BJ (cell line): ENCODE measurements around the gene MCCC1. TPM values are rescaled to one million over a fixed set of nuclear protein-coding genes. Genes with fewer than 3 reads are reported as not detected.
A peak's percentile ranks its signal among the peaks of the same experiment; 100 is the strongest.

Experiments used
- CTCF ChIA-PET: fragments of 350-600 bp; formaldehyde crosslinking; extraction: SDS; loops from one replicate; lab custom pipeline; 2021; ENCODE audit warnings: antibody characterized with exemption, inconsistent platforms; lab: Yijun Ruan, JAX
- POLR2A ChIA-PET: fragments of 300-600 bp; sonication (Branson Sonifier 250); formaldehyde crosslinking; extraction: SDS; loops from one replicate; lab custom pipeline; 2021; ENCODE audit warnings: antibody characterized with exemption; lab: Charles Lee
- DNase-seq: peaks from one replicate; pipeline ENCODE4 v3.0.0-alpha.2; 2011; ENCODE audit warnings: low read depth
- H3K27me3 ChIP-seq: 2 replicates; pipeline ENCODE4 v1.6.0; 2011; ENCODE audit warnings: low read length; ENCODE audit not compliant: control insufficient read depth, insufficient read depth
- H3K36me3 ChIP-seq: 2 replicates; pipeline ENCODE4 v1.5.1; 2011; ENCODE audit warnings: low read length; ENCODE audit not compliant: control insufficient read depth, insufficient read depth
- H3K4me3 ChIP-seq: 2 replicates; pipeline ENCODE4 v1.5.1; 2011; ENCODE audit warnings: low read depth, mild to moderate bottlenecking, control low read depth, low read length
- CTCF ChIP-seq: IDR thresholded peaks from 2 replicates; pipeline ENCODE4 v1.5.1; 2011; ENCODE audit warnings: low read depth, mild to moderate bottlenecking, control low read depth, inconsistent platforms, low read length, moderate library complexity; ENCODE audit not compliant: insufficient read depth
- polyA plus RNA-seq: library from polyadenylated mRNA; depleted of rRNA; stranded (reverse); fragments of >200 nt; gene quantifications from 2 replicates; pipeline ENCODE4 v1.2.3, GENCODE V29; 2011

MCCC1 gene
- polyA plus RNA-seq, 1 experiment, result 12.5 TPM

- DNase-seq, result no peak
- Histone ChIP-seq H3K4me3 (no peak overlapping the region), H3K27me3 (no peaks in the 10 kb centered on the region), H3K36me3 (no peaks in the 10 kb centered on the region)
- CTCF ChIA-PET, result no interaction called here
- POLR2A ChIA-PET, result no interaction called here
- no peak for TF ChIP-seq CTCF
Observed at GRCh38 chr3:183100376-183100775, 1.1 kb upstream of the MCCC1 start.

- H3K4me3 ChIP-seq, result peak overlapping the region; percentile 17; the same call in 1 of the 2 replicates
- no peaks in the 10 kb centered on the region for H3K36me3 ChIP-seq
- CTCF ChIA-PET, result interaction anchor here (1.0 to 1.6 kb wide), 3 partner anchors 10 to 190 kb away, joined by 3 to 5 read pairs (median 3); no protein-coding TSS in a partner anchor
- no peak for DNase-seq
- POLR2A ChIA-PET, result no interaction called here
- no peak for TF ChIP-seq CTCF
- no peaks in the 10 kb centered on the region for H3K27me3 ChIP-seq
Observed at GRCh38 chr3:183099838-183100204, 525 bp upstream of the MCCC1 start.

- no peak for DNase-seq
- no peak for TF ChIP-seq CTCF
- peak overlapping the region; percentile 72 for H3K4me3 ChIP-seq
- ChIA-PET POLR2A (no interaction called here), CTCF (interaction anchor here (0.8 to 1.6 kb wide), 5 partner anchors 9 to 189 kb away, joined by 3 to 5 read pairs (median 3); no protein-coding TSS in a partner anchor)
- H3K27me3 ChIP-seq, result no peaks in the 10 kb centered on the region
- no peaks in the 10 kb centered on the region for H3K36me3 ChIP-seq
Observed at GRCh38 chr3:183098536-183099025, 715 bp downstream of the MCCC1 start.

- Histone ChIP-seq H3K27me3 (no peaks in the 10 kb centered on the region), H3K36me3 (peaks cover 1% of the 10 kb centered on the region), H3K4me3 (no peak overlapping the region)
- CTCF ChIA-PET, result no interaction called here
- no peak for DNase-seq
- no peak for TF ChIP-seq CTCF
- POLR2A ChIA-PET, result no interaction called here
Observed at GRCh38 chr3:183094711-183095110, 4.6 kb downstream of the MCCC1 start.

GRCh38 chr3:183092256-183092655 lies 7.0 kb downstream of the MCCC1 start:
- no peak for DNase-seq
- CTCF ChIA-PET, result no interaction called here
- H3K4me3 ChIP-seq, result no peak overlapping the region
- H3K27me3 ChIP-seq, result no peaks in the 10 kb centered on the region
- POLR2A ChIA-PET, result no interaction called here
- peaks cover 2% of the 10 kb centered on the region for H3K36me3 ChIP-seq
- TF ChIP-seq CTCF, result no peak
